Neutrophil (primary cell): ENCODE data around the gene GALNT16.

ENCODE experiments used
- H3K27ac ChIP-seq: fragments of 200-600 bp; sonication (generic); 2 replicates; pipeline ENCODE4 v1.5.1; 2016; ENCODE audit warnings: mild to moderate bottlenecking, moderate library complexity
- H3K27me3 ChIP-seq: fragments of 200-600 bp; sonication (generic); 2 replicates; pipeline ENCODE4 v1.6.0; 2016; ENCODE audit warnings: mild to moderate bottlenecking
- H3K36me3 ChIP-seq: fragments of 200-600 bp; sonication (generic); 2 replicates; pipeline ENCODE4 v1.5.1; 2017
- H3K4me1 ChIP-seq, 2 experiments: fragments of 200-600 bp in 1 of 2; sonication (generic) in 1 of 2; 1 replicate in 1 of 2; 2 replicates in 1 of 2; pipeline versions ENCODE4 v1.5.1 to v1.6.1; 2013 to 2016; ENCODE audit warnings: low read depth in 1 of 2, low read length in 1 of 2, mild to moderate bottlenecking in 1 of 2, moderate library complexity in 1 of 2; ENCODE audit not compliant: control insufficient read depth in 1 of 2, insufficient read depth in 1 of 2
- H3K4me3 ChIP-seq, 2 experiments: fragments of 200-600 bp in 1 of 2; sonication (generic) in 1 of 2; 1 replicate in 1 of 2; 2 replicates in 1 of 2; pipeline ENCODE4 v1.5.1; 2013 to 2016; ENCODE audit warnings: low read depth in 1 of 2, low read length in 1 of 2, mild to moderate bottlenecking in 1 of 2, moderate library complexity in 1 of 2
- H3K9me3 ChIP-seq: fragments of 200-600 bp; sonication (generic); 2 replicates; pipeline ENCODE4 v1.5.1; 2016
- TF ChIP-seq, protein P1 (sequence below): fragments of 200-600 bp; sonication (generic); IDR thresholded peaks from 2 replicates; pipeline ENCODE4 v1.5.1; 2016; ENCODE audit warnings: antibody characterized with exemption

Gene GALNT16

DNA sequence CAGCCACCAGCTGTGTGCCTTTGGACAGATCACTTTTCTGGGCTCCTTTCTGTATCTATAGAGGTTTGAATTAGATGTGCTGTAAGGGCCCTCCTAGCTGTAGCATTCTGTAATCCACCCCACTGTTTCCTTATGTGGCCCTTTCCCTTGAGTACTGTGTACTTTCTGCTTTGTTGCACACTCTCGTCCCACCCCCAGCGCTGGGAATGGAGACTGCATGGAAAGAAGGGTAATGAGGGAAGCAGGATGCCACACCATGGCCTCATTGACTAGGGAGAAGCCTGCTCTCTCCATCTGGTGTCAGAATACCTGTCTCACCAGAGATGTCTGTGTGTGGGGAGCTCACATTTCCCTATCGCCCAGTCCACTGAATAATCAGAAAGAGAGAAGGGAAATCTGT lies 13.6 kb upstream of the GALNT16 start:
- Histone ChIP-seq H3K9me3 (no peaks in the 10 kb centered on the region), H3K4me3 (no peak overlapping the region), H3K36me3 (peaks cover 3% of the 10 kb centered on the region), H3K4me1 (no peaks in the 10 kb centered on the region), H3K27ac (no peak overlapping the region), H3K27me3 (no peaks in the 10 kb centered on the region)
- TF ChIP-seq, protein P1, sequence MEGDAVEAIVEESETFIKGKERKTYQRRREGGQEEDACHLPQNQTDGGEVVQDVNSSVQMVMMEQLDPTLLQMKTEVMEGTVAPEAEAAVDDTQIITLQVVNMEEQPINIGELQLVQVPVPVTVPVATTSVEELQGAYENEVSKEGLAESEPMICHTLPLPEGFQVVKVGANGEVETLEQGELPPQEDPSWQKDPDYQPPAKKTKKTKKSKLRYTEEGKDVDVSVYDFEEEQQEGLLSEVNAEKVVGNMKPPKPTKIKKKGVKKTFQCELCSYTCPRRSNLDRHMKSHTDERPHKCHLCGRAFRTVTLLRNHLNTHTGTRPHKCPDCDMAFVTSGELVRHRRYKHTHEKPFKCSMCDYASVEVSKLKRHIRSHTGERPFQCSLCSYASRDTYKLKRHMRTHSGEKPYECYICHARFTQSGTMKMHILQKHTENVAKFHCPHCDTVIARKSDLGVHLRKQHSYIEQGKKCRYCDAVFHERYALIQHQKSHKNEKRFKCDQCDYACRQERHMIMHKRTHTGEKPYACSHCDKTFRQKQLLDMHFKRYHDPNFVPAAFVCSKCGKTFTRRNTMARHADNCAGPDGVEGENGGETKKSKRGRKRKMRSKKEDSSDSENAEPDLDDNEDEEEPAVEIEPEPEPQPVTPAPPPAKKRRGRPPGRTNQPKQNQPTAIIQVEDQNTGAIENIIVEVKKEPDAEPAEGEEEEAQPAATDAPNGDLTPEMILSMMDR, result no peak

DNA sequence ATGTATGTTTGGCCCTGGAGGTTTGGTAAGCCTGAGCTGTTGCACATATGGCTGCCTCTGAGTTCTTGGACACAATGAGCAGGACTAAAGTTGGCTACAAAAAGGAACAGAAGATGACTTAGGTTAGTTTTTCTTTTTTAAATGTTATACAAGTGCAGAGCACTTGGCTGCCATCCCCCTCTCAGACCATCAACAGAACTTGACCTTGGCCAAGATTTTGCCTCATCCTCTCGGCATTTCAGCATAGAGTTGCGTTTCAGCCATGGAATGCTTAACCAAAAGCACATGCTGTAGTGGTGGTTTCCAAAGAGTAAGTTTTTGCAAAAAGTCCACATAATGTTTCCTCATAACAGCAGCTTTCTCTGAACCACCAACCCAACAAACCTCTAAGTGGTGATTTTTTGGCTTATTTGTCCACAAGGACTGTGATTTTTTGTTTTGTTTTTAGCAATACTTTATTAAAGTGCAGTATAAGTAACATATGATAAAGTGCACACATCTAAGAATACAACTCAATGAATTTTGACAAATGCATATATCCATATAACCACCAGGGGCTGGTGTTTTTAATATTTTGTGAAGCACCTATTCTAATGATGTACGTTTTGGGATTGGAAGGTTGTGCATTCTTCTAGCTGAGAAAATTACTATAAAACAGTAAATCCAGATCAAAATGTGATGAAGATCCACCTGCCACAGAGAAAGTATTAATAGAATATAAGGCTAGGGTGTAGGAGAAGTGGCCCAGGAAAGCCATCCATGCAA lies 12.1 kb upstream of the GALNT16 start:
- no peaks in the 10 kb centered on the region for H3K4me1 ChIP-seq
- no peaks in the 10 kb centered on the region for H3K36me3 ChIP-seq
- H3K27ac ChIP-seq, result no peak overlapping the region
- TF ChIP-seq, protein P1, result no peak
- H3K4me3 ChIP-seq, result no peak overlapping the region
- H3K9me3 ChIP-seq, result no peaks in the 10 kb centered on the region
- peaks cover 6% of the 10 kb centered on the region for H3K27me3 ChIP-seq

DNA sequence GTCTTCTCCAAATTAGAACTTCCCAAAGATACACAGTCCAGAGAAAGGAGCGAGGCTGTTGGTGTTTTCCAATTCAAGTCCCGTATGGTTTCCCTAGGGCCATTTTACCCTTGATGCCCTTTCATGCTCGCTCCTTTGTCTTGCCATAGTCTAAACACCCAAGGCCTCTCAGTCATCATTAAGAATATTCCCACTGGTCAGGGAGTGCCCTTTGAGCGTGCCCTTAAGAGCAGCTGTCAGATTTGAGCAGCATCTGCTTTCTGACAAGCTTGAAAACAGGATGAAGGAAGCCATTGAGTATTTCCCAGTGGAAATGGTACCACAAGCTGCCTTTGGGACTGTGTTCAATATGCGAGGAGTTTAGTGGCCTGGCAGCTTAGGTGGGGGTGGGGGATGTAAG lies 10.4 kb upstream of the GALNT16 start:
- Histone ChIP-seq H3K27ac (no peak overlapping the region), H3K27me3 (peaks cover 23% of the 10 kb centered on the region), H3K9me3 (no peaks in the 10 kb centered on the region), H3K36me3 (no peaks in the 10 kb centered on the region), H3K4me1 (no peaks in the 10 kb centered on the region), H3K4me3 (no peak overlapping the region)
- TF ChIP-seq, protein P1, result no peak

DNA sequence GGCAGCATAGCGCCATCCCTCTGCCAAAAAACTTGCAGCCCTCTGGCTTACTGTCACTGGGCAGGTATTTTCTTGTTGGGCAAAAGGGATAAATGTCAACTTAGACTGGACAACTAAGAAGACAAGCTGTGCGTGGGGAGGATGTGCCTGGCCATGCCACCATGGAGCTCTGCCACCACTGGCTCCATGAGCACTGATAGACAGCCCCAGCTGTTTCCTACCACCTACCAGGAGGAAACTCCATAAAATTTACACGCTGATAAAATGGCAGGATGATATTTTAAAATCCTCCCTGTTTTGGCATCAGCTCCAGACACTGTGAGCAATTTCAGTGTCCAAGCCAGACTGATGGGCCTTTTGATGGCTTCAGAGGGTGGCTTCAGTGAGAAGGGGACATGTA lies 7.1 kb upstream of the GALNT16 start:
- no peaks in the 10 kb centered on the region for H3K9me3 ChIP-seq
- H3K27me3 ChIP-seq, result peaks cover 56% of the 10 kb centered on the region
- H3K4me1 ChIP-seq, result no peaks in the 10 kb centered on the region
- TF ChIP-seq, protein P1, result no peak
- no peaks in the 10 kb centered on the region for H3K36me3 ChIP-seq
- H3K4me3 ChIP-seq, result no peak overlapping the region
- H3K27ac ChIP-seq, result no peak overlapping the region

DNA sequence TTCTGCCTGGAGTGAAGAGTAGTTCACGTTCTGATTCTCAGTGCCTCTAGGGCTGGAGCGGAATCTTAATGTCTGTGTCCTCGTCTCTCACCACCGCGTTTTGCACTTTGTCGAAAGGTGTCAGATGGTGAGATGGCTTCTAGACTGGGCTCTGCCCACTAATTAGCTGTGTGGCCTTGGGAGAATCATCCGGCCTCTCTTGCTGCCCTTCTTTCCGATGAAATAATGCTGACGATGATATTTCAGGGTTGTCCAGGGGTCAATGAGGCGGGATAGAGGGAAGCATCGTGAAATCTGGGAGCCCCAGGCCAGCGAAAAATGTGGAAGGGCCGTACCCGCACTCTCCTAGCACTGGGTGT lies 811 bp upstream of the GALNT16 start:
- H3K27me3 ChIP-seq, result peaks cover 100% of the 10 kb centered on the region
- no peaks in the 10 kb centered on the region for H3K9me3 ChIP-seq
- TF ChIP-seq, protein P1, result no peak
- peaks cover 0 to 19% of the 10 kb centered on the region in 2 experiments for H3K4me1 ChIP-seq
- no peaks in the 10 kb centered on the region for H3K36me3 ChIP-seq
- H3K27ac ChIP-seq, result no peak overlapping the region
- H3K4me3 ChIP-seq, result no peak overlapping the region
